Endodermal cell (in vitro differentiated cells): Measurements from ENCODE around the gene TCOF1. TPM values are rescaled to one million over a fixed set of nuclear protein-coding genes. Genes with fewer than 3 reads are reported as not detected.

Source experiments
- DNase-seq: peaks from one replicate; pipeline ENCODE4 v3.0.0-alpha.2; 2017
- H3K27ac ChIP-seq: 2 replicates; pipeline ENCODE4 v1.5.1; 2013; ENCODE audit warnings: mild to moderate bottlenecking, low read depth, low read length, moderate library complexity
- H3K27me3 ChIP-seq: 2 replicates; pipeline ENCODE4 v1.6.1; 2013; ENCODE audit warnings: mild to moderate bottlenecking, low read length, moderate library complexity; ENCODE audit not compliant: insufficient read depth, control insufficient read depth, poor library complexity, severe bottlenecking
- H3K36me3 ChIP-seq: 2 replicates; pipeline ENCODE4 v1.7.0; 2013; ENCODE audit warnings: mild to moderate bottlenecking, low read length, moderate library complexity; ENCODE audit not compliant: control insufficient read depth, insufficient read depth
- H3K4me1 ChIP-seq: one replicate; pipeline ENCODE4 v1.7.0; 2013; ENCODE audit warnings: low read length; ENCODE audit not compliant: control insufficient read depth, insufficient read depth
- H3K4me3 ChIP-seq: 2 replicates; pipeline ENCODE4 v1.5.1; 2013; ENCODE audit warnings: mild to moderate bottlenecking, low read length, moderate library complexity
- H3K9ac ChIP-seq: 2 replicates; pipeline ENCODE4 v1.6.1; 2013; ENCODE audit warnings: mild to moderate bottlenecking, low read length, moderate library complexity; ENCODE audit not compliant: poor library complexity, severe bottlenecking; ENCODE audit errors: extremely low read depth
- H3K9me3 ChIP-seq: 2 replicates; pipeline ENCODE4 v1.6.1; 2013; ENCODE audit warnings: mild to moderate bottlenecking, low read length, moderate library complexity; ENCODE audit not compliant: control insufficient read depth
- H3K27ac Mint-ChIP-seq: 2 replicates; pipeline ENCODE4 v1.8.0; 2020; ENCODE audit warnings: mixed read lengths
- H3K27me3 Mint-ChIP-seq: 2 replicates; pipeline ENCODE4 v1.8.0; 2021; ENCODE audit warnings: mild to moderate bottlenecking, mixed read lengths; ENCODE audit not compliant: insufficient read depth
- H3K36me3 Mint-ChIP-seq: 2 replicates; pipeline ENCODE4 v1.8.0; 2020; ENCODE audit warnings: low read depth, mixed read lengths
- H3K4me1 Mint-ChIP-seq: 2 replicates; pipeline ENCODE4 v1.8.0; 2020; ENCODE audit warnings: mixed read lengths
- H3K4me3 Mint-ChIP-seq: 2 replicates; pipeline ENCODE4 v1.8.0; 2020; ENCODE audit warnings: mild to moderate bottlenecking, moderate library complexity, mixed read lengths
- H3K9me3 Mint-ChIP-seq: 2 replicates; pipeline ENCODE4 v1.8.0; 2020; ENCODE audit warnings: mild to moderate bottlenecking, mixed read lengths
- WGBS, 2 experiments: methylation state at CpG; one replicate each; pipeline versions ENCODE4 v1.1.5 to v1.1.7; 2013; ENCODE audit warnings: missing lambda C conversion rate in 2 of 2, mixed read lengths in 1 of 2; ENCODE audit not compliant: insufficient coverage in 1 of 2, insufficient read length in 1 of 2; 5-methylcytosine and 5-hydroxymethylcytosine counted together
- total RNA-seq, 2 donors: library from RNA; stranded (reverse); fragmentation: NEBNext Ultra II Directional in 1 of 2; extraction: Animal tissue kit (Norgen Biotek cat#: 25700) in 1 of 2; gene quantifications; 2 replicates in 1 of 2; 3 replicates in 1 of 2; pipeline ENCODE4 v1.2.1, GENCODE V29; 2021
- TF ChIP-seq, protein P1 (sequence below): fragments of 200-600 bp; sonication (generic); conservative IDR thresholded peaks from 2 replicates; pipeline ENCODE4 v1.5.0; 2021; ENCODE audit warnings: antibody characterized with exemption, mild to moderate bottlenecking

Gene TCOF1
- total RNA-seq, 2 donors from 2014 or later, result 88.8 to 107 TPM

DNA sequence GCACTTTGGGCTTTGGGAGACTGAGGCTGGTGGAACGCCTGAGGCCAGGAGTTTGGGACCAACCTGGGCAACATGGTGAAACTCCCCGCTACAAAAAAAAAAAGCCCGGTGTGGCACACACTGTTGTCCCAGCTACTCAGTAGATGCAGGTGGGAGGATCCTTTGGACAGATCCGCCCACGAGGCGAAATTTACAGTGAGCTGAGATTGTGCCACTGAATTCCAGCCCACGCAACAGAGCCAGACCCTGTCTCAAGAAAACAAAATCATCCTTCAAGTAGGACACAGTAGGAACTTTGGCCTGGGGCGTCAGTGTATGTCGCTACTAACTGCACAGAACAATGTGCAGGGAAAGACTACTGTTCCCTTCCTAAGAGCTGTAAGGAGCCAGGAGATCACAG is 87.3 kb downstream of the TCOF1 start:
- Mint-ChIP-seq H3K27ac (no peak overlapping the region), H3K27me3 (no peaks in the 10 kb centered on the region), H3K36me3 (peaks cover 60% of the 10 kb centered on the region), H3K4me1 (peaks cover 29% of the 10 kb centered on the region), H3K4me3 (no peak overlapping the region), H3K9me3 (no peaks in the 10 kb centered on the region)
- Histone ChIP-seq H3K4me3 (no peak overlapping the region), H3K4me1 (peaks cover 10% of the 10 kb centered on the region), H3K36me3 (peaks cover 57% of the 10 kb centered on the region), H3K9me3 (no peaks in the 10 kb centered on the region), H3K27ac (no peak overlapping the region), H3K9ac (no peak overlapping the region), H3K27me3 (no peaks in the 10 kb centered on the region)
- WGBS, 2 experiments, result 93 to 95% methylated on average over 5 to 9 of the region's 9 CpGs
- DNase-seq, result no peak
- TF ChIP-seq, protein P1, sequence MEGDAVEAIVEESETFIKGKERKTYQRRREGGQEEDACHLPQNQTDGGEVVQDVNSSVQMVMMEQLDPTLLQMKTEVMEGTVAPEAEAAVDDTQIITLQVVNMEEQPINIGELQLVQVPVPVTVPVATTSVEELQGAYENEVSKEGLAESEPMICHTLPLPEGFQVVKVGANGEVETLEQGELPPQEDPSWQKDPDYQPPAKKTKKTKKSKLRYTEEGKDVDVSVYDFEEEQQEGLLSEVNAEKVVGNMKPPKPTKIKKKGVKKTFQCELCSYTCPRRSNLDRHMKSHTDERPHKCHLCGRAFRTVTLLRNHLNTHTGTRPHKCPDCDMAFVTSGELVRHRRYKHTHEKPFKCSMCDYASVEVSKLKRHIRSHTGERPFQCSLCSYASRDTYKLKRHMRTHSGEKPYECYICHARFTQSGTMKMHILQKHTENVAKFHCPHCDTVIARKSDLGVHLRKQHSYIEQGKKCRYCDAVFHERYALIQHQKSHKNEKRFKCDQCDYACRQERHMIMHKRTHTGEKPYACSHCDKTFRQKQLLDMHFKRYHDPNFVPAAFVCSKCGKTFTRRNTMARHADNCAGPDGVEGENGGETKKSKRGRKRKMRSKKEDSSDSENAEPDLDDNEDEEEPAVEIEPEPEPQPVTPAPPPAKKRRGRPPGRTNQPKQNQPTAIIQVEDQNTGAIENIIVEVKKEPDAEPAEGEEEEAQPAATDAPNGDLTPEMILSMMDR, result no peak

DNA sequence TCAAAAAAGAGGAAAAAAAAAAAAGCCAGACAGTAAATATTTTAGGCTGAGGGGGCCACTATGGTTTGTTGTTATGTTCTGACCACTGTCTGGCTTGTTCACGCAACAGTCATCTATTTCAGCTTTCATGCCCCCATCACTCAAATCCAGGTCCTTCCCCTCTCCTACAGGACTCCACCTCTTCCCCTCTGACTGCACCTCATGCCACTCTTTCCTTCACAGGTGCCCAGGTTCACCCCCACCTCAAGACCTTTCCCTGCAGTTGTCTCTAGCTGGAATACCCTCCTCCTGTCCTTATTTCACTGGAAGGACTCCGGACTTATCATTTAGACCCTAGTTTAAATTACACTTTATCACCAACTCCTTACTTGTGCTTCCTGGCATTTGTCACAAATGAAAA is 88.6 kb downstream of the TCOF1 start:
- DNase-seq, result no peak
- H3K27me3 Mint-ChIP-seq, result no peaks in the 10 kb centered on the region
- no peak overlapping the region for H3K9ac ChIP-seq
- WGBS, 2 experiments, result 94 to 96% methylated on average over 2 of the region's 2 CpGs
- H3K4me1 ChIP-seq, result peaks cover 10% of the 10 kb centered on the region
- TF ChIP-seq, protein P1, result no peak
- H3K36me3 Mint-ChIP-seq, result peaks cover 62% of the 10 kb centered on the region
- peak overlapping the region; percentile 77 for H3K27ac Mint-ChIP-seq
- peak overlapping the region; percentile 91 for H3K4me3 ChIP-seq
- no peaks in the 10 kb centered on the region for H3K27me3 ChIP-seq
- peaks cover 7% of the 10 kb centered on the region for H3K9me3 Mint-ChIP-seq
- peaks cover 24% of the 10 kb centered on the region for H3K4me1 Mint-ChIP-seq
- no peak overlapping the region for H3K4me3 Mint-ChIP-seq
- peaks cover 57% of the 10 kb centered on the region for H3K36me3 ChIP-seq
- H3K27ac ChIP-seq, result no peak overlapping the region
- no peaks in the 10 kb centered on the region for H3K9me3 ChIP-seq

DNA sequence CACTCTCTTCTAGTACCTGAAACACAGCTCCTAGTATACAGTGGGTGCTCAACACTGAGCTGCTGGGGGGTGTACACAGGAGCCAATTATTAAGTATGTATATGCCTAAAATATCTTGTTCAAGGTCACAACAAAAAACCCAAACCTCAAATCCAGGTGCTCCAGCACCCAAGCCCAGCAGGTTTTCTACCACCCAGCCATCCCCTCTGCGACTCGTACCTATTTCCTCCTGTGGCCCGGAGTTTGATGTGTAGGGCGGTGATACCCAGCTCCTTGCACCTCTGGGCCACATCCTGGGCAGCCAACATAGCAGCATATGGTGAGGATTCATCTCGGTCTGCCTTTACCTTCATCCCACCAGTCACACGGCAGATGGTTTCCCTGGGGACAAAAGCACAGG is 89.1 kb downstream of the TCOF1 start:
- 96 to 100% methylated on average over 2 to 6 of the region's 6 CpGs for WGBS, 2 experiments
- H3K4me1 ChIP-seq, result peaks cover 10% of the 10 kb centered on the region
- Mint-ChIP-seq H3K36me3 (peaks cover 62% of the 10 kb centered on the region), H3K4me3 (no peak overlapping the region), H3K27ac (peak overlapping the region; percentile 99), H3K9me3 (peaks cover 7% of the 10 kb centered on the region), H3K27me3 (no peaks in the 10 kb centered on the region), H3K4me1 (peaks cover 20% of the 10 kb centered on the region)
- no peak for DNase-seq
- peaks cover 57% of the 10 kb centered on the region for H3K36me3 ChIP-seq
- H3K9ac ChIP-seq, result no peak overlapping the region
- peak overlapping the region; percentile 91 for H3K4me3 ChIP-seq
- H3K27ac ChIP-seq, result no peak overlapping the region
- H3K9me3 ChIP-seq, result no peaks in the 10 kb centered on the region
- TF ChIP-seq, protein P1, result no peak
- H3K27me3 ChIP-seq, result no peaks in the 10 kb centered on the region
